IPS-18a (cell line): ENCODE data around the gene AMBRA1.

Source experiments
- H3K27ac ChIP-seq: one replicate; pipeline ENCODE4 v1.5.1; 2013; ENCODE audit warnings: low read length
- H3K27me3 ChIP-seq: one replicate; pipeline ENCODE4 v1.6.1; 2013; ENCODE audit warnings: mild to moderate bottlenecking, low read length; ENCODE audit not compliant: control insufficient read depth, insufficient read depth
- H3K36me3 ChIP-seq: one replicate; pipeline ENCODE4 v1.6.1; 2013; ENCODE audit warnings: low read depth, low read length; ENCODE audit not compliant: control insufficient read depth
- H3K4me1 ChIP-seq: one replicate; pipeline ENCODE4 v1.6.1; 2013; ENCODE audit warnings: low read depth, low read length; ENCODE audit not compliant: control insufficient read depth
- H3K4me3 ChIP-seq: one replicate; pipeline ENCODE4 v1.5.1; 2013; ENCODE audit warnings: low read length
- H3K9ac ChIP-seq: one replicate; pipeline ENCODE4 v1.6.1; 2013; ENCODE audit warnings: mild to moderate bottlenecking, low read length, moderate library complexity
- H3K9me3 ChIP-seq: one replicate; pipeline ENCODE4 v1.6.1; 2013; ENCODE audit warnings: low read depth, low read length; ENCODE audit not compliant: control insufficient read depth

The AMBRA1 gene

DNA sequence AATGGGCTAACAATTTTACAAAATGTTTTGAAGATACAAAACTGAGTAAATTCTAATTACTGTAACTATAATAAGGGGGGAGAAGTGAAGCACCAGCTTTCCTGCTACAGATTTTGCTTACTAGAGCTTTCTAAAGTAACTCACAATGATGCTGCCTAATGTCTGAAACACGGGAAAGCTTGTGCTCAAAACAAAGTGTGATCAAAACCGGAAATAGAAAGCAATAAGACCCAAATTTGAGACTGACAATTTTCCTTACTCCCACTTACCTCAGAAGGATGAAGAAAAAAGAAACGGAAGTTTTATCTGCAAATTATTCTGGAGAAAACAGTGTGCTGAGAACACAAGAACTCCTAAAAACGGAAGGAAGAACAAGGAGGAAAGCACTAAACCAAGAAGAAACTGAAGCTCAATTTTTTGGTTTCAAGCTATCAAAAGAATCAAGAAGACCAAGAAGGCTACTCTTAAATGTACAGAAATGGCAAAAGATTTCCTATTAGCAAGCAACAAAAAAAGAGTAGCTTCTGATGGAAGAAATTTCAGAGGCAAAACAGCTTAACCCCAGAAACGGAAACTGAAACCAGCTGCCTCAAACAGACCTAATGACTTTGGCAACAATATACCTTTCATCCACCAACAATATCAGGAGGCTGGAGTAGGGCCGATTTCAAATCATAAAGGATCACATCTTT is 33.4 kb downstream of the AMBRA1 start:
- Histone ChIP-seq H3K27ac (no peak overlapping the region), H3K9ac (no peak overlapping the region), H3K36me3 (no peaks in the 10 kb centered on the region), H3K27me3 (no peaks in the 10 kb centered on the region), H3K4me3 (no peak overlapping the region), H3K9me3 (no peaks in the 10 kb centered on the region), H3K4me1 (no peaks in the 10 kb centered on the region)

DNA sequence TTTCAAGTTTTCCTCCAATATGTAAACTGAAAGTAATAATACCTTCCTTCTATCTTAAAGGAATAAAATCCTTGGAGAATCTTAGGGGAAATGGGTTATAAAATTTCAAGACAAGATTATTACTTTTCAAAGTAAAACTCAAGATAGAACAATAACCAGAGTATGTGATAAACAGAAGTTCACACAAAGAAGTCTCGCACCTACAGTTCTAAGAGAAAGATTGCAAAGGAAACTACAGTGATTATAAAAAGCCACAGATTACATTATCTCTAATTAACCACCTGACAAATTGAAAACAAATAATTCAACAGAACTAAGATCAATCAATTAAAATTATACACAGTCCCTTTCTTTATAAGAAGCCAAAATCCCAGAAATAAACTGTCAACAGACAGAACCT is 34.0 kb downstream of the AMBRA1 start:
- Histone ChIP-seq H3K4me3 (no peak overlapping the region), H3K27me3 (no peaks in the 10 kb centered on the region), H3K36me3 (no peaks in the 10 kb centered on the region), H3K4me1 (peaks cover 6% of the 10 kb centered on the region), H3K27ac (no peak overlapping the region), H3K9me3 (no peaks in the 10 kb centered on the region), H3K9ac (no peak overlapping the region)

DNA sequence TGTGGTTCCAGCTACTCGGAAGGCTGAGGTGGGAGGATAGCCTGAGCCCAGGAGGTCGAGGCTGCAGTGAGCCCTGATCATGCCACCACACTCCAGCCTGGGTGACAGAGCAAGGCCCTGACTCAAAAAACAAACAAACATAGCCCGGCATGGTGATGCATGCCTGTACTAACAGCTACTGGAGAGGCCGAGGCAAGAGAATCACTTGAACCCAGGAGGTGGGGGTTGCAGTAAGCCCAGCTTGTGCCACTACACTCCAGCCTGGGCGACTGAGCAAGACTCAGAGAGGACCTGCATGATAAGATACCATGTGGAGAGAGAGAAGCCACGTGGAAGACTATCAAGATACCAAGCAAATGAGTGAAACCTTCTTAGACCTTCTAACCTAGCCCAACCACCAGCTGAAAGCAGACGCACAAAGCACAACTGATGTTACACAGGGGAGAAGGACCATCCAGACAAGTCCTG is 36.1 kb downstream of the AMBRA1 start:
- no peak overlapping the region for H3K27ac ChIP-seq
- no peaks in the 10 kb centered on the region for H3K36me3 ChIP-seq
- H3K4me3 ChIP-seq, result no peak overlapping the region
- H3K27me3 ChIP-seq, result no peaks in the 10 kb centered on the region
- H3K9ac ChIP-seq, result no peak overlapping the region
- H3K9me3 ChIP-seq, result no peaks in the 10 kb centered on the region
- peaks cover 16% of the 10 kb centered on the region for H3K4me1 ChIP-seq

DNA sequence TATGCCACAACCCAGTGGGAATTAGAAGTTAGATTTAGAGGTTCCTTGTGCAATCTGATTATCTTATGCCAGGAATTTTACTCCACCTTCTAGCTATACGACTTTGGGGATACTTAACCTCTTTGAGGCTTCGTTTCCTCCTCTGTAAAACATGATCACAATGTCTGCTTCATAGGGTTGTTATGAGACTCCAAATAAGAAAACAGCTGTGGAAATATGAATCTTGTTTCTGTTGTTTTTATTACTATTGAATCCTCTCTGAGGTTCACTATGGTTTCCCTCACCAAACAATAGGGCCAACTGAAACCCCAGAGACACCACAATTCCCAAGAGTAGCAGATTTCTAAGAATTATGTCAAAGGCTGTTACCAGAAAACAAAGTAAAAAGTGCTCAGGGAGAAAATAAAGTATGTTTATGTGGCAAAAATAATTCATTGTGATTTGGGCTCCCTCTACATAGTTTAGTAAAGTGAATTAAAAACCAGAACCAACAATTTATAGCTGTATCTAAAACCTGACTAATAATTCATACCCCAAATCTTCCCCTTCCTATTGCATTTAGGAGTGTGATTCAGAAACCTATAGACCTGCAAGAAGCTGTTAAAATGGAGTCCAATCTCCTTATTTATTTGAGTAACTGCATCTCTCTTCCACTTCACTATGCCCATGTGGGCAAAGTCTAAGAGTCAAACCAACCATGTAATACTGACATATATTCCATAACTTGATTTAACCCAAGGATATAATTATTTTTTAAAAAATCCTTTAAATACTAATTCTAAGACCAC is 38.4 kb downstream of the AMBRA1 start:
- H3K9ac ChIP-seq, result no peak overlapping the region
- no peaks in the 10 kb centered on the region for H3K9me3 ChIP-seq
- no peaks in the 10 kb centered on the region for H3K27me3 ChIP-seq
- peaks cover 16% of the 10 kb centered on the region for H3K4me1 ChIP-seq
- no peak overlapping the region for H3K4me3 ChIP-seq
- no peaks in the 10 kb centered on the region for H3K36me3 ChIP-seq
- no peak overlapping the region for H3K27ac ChIP-seq

DNA sequence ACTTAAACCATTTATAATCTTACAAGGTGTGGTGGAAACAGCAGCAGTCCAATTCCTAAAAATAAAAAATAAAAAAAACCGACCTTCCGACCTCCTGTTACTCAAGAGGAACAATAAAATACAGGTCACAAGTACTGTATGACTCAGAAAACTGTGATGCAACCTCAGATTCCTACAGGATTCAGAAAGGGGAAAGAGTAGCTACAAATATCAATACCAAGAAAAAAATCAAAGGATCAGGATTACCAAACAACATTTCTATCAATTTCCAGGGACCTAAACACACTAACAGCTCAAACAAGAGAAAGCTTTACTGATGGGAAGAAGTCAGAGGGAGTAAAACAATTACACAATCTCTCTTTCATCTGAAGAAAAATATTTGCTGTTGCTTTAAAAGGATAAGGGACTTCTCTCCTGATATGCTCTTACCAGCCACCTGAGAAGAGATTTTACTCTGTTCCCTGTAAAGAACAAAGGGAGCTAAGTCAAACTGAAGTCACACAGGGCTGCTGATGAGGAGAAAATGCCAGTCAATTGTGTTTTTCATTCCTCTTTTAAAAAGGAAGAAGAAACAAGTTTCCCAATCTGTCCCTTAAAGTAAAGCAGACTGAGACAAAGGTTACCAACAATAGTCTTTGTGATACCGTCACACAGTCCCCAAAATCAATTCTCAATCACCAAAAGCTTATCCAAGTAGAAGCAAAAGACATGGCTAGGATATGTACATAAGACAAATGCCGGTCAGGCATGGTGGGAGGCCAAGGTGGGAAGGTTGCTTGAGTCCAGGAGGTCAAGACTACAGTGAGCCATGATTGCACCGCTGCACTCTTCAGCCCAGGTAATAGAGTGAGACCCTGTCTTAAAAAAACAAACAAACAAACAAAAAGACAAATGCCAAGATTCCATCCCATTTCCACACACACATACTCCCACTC is 39.3 kb downstream of the AMBRA1 start:
- no peak overlapping the region for H3K27ac ChIP-seq
- H3K27me3 ChIP-seq, result no peaks in the 10 kb centered on the region
- H3K4me3 ChIP-seq, result no peak overlapping the region
- H3K9ac ChIP-seq, result no peak overlapping the region
- peaks cover 16% of the 10 kb centered on the region for H3K4me1 ChIP-seq
- no peaks in the 10 kb centered on the region for H3K9me3 ChIP-seq
- H3K36me3 ChIP-seq, result no peaks in the 10 kb centered on the region

DNA sequence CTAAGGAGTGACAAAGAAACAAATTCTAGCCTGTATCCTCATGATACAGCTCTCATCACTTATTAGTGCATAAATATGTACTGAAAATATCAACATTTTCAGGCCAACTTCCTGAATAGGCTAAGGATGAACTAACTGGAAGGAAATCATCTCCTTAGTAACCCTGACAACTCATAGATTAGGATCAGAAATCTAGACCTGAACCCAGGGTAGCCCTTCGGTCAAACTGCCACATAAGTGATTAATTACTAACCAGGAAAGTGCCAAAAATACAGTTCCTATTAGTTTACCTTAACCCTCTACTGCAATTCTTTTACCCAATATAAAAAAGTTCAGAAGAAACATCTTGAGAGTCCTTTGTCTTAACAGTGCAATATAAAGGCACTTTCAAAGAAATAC is 40.0 kb downstream of the AMBRA1 start:
- no peak overlapping the region for H3K9ac ChIP-seq

DNA sequence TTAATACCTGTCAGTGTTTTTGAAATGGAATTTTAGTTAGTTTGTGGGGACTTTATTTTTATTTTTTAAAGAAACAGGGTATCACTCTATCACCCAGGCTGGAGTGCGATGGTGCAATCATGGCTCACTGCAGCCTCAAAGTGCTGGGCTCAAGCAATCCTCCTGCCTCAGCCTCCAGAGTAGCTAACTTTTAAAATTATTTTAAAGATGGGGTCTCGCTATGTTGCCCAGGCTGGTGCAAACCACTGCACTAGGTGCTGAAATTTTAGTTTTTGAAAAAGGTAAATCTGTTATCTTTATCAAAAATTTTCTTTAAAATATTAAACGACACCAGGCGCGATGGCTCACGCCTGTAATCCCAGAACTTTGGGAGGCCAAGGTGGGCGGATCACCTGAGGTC is 42.6 kb downstream of the AMBRA1 start:
- Histone ChIP-seq H3K9me3 (no peaks in the 10 kb centered on the region), H3K27ac (no peak overlapping the region), H3K4me3 (no peak overlapping the region), H3K4me1 (peaks cover 16% of the 10 kb centered on the region), H3K9ac (no peak overlapping the region), H3K27me3 (no peaks in the 10 kb centered on the region), H3K36me3 (peaks cover 15% of the 10 kb centered on the region)

More for the DNA sequence above, 40.0 kb downstream of the AMBRA1 start:
- Histone ChIP-seq H3K36me3 (no peaks in the 10 kb centered on the region), H3K4me1 (peaks cover 16% of the 10 kb centered on the region), H3K4me3 (no peak overlapping the region), H3K9me3 (no peaks in the 10 kb centered on the region), H3K27me3 (no peaks in the 10 kb centered on the region), H3K27ac (no peak overlapping the region)

DNA sequence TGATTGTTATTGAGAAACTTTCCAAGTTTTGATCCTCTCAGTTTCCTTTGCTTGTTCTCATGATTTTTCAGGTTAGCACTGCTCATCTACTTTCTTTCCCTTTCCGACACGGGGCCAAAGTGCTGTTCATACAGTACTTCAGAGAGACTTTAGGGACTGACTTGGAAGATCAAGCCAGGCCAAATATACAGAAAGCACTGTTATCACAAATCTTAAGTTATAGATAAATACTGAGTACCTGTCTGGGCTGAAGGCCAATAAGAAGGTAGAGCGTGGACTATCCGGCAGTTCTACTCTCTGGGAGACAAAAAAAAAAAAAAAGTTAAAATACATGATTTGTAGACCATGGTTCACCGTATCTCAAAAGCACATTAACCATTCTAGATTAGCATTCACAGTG is 46.2 kb downstream of the AMBRA1 start:
- Histone ChIP-seq H3K4me1 (no peaks in the 10 kb centered on the region), H3K36me3 (peaks cover 40% of the 10 kb centered on the region), H3K27me3 (no peaks in the 10 kb centered on the region), H3K9ac (no peak overlapping the region), H3K9me3 (no peaks in the 10 kb centered on the region), H3K4me3 (no peak overlapping the region), H3K27ac (no peak overlapping the region)

DNA sequence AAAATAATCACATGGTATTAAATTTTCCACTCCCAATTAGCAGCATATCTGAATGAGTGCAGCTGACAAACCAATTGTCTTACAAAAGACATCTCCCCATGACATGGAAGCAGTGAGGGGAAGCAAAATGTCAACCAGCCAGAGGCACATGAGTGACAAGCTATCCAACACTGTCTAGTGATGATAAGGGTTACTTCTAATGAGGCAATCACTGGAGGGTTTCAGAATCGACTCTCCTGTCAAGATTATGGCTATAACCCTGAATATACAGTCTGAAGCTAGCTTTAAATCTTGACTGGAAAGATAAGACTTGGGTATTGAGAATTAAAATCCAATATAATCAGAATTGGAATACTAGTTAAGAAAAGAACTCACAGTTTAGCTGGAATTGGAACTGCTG is 50.3 kb downstream of the AMBRA1 start:
- H3K9ac ChIP-seq, result no peak overlapping the region
- no peaks in the 10 kb centered on the region for H3K27me3 ChIP-seq
- H3K36me3 ChIP-seq, result peaks cover 53% of the 10 kb centered on the region
- no peaks in the 10 kb centered on the region for H3K9me3 ChIP-seq
- H3K4me3 ChIP-seq, result no peak overlapping the region
- no peaks in the 10 kb centered on the region for H3K4me1 ChIP-seq
- no peak overlapping the region for H3K27ac ChIP-seq

DNA sequence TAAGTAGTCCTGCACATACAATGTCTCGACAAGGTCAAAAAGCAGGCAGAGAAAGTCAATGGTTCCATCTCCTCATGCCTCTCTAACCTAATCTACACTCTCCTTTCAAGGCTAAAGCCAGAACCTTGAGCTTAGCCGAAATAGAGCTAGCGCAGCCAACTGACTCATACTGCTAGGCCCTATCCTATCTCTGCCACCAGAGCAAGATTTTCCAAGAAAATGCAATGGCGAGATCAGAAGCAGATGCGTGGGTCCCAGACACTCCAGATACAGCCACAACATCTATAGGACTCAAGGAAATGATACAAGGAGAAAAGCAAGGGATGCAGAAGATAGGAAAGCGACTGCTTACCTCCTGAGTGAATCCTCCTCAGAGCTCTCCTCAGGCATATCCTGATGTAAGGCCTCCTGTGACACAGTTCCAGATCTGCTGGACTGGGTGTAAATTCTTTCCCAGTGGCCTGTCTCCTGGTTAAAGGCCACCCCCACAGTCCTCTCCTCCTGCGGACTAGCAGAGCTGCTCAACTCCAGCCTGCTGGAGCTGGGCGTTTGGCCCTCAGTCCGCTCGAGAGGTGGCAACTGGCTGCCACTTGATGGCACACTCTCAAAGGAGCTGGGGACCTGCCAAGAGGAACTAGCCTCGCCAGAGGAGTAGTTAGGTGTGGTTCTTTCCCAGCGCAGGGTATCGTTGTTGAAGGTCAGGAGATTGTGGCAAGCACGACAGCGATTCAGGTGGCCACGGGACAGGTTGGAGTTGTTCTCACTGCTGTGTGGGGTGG is 52.0 kb downstream of the AMBRA1 start:
- Histone ChIP-seq H3K4me1 (peaks cover 10% of the 10 kb centered on the region), H3K9me3 (no peaks in the 10 kb centered on the region), H3K9ac (no peak overlapping the region), H3K36me3 (peaks cover 43% of the 10 kb centered on the region), H3K27me3 (no peaks in the 10 kb centered on the region), H3K4me3 (no peak overlapping the region), H3K27ac (no peak overlapping the region)

DNA sequence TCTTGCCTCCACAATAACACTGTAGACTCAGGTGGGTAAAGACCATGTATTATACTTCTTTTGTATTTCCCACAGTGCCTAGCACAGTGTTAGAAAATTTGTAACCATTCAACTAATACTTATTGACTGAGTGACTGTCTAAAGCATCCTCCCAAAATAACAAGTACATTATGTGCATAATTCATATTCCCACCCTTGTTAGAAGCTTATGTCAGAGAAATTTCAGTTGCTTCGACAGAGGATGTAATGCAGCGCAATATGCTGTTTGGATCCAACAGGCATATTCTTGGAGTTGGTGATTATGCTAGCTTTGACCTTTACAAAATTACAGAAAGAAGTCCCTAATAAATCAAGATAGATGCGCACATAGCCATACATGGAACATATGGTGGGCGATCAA is 53.0 kb downstream of the AMBRA1 start:
- Histone ChIP-seq H3K4me3 (no peak overlapping the region), H3K27me3 (no peaks in the 10 kb centered on the region), H3K9ac (no peak overlapping the region), H3K36me3 (peaks cover 37% of the 10 kb centered on the region), H3K27ac (no peak overlapping the region), H3K4me1 (peaks cover 12% of the 10 kb centered on the region), H3K9me3 (no peaks in the 10 kb centered on the region)
